Medulla oblongata (tissue), 1 donor: ENCODE measurements around the gene MYO15A.

ENCODE experiments used
- DNase-seq: peaks from one replicate; pipeline ENCODE4 v3.0.0-alpha.2; 2015; ENCODE audit errors: extremely low spot score

The MYO15A gene

GRCh38 chr17:18224053-18224386, 115.5 kb downstream of the MYO15A start:
- no peak for DNase-seq

GRCh38 chr17:18224387-18225120, 116.0 kb downstream of the MYO15A start:
- DNase-seq: no peak

- peak; percentile 97 for DNase-seq
Measured at GRCh38 chr17:18225121-18225641, 116.6 kb downstream of the MYO15A start, which contains the start of gene LLGL1. Gene LLGL1 (plus strand): TSS chr17:18225635. CDS start chr17:18225683, 48 bp downstream.

- DNase-seq: no peak
Measured at GRCh38 chr17:18225642-18226283, 117.2 kb downstream of the MYO15A start.

- DNase-seq: no peak
Measured at GRCh38 chr17:18226284-18226945, 117.9 kb downstream of the MYO15A start.

GRCh38 chr17:18227635-18228034, 119.1 kb downstream of the MYO15A start:
- DNase-seq: no peak

- peak; percentile 36 for DNase-seq
Measured at GRCh38 chr17:18228176-18228682, 119.7 kb downstream of the MYO15A start.

GRCh38 chr17:18229254-18229653, 120.7 kb downstream of the MYO15A start:
- no peak for DNase-seq
